Measurements from ENCODE around the gene PHOSPHO2.

PHOSPHO2 gene

DNA sequence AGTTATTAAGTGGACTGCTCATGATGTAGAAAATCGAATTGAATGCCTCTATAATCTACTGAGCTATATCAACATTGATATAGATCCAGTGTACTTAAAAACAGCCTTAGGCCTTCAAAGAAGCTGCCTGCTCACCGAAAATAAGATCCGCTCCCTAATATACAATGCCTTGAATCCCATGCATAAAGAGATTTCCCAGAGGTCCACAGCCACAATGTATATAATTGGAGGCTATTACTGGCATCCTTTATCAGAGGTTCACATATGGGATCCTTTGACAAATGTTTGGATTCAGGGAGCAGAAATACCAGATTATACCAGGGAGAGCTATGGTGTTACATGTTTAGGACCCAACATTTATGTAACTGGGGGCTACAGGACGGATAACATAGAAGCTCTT is 41.4 kb downstream of the PHOSPHO2 start:
- no peak for DNase-seq (ENCODE audit: low read depth)
- TF ChIP-seq, protein P1, sequence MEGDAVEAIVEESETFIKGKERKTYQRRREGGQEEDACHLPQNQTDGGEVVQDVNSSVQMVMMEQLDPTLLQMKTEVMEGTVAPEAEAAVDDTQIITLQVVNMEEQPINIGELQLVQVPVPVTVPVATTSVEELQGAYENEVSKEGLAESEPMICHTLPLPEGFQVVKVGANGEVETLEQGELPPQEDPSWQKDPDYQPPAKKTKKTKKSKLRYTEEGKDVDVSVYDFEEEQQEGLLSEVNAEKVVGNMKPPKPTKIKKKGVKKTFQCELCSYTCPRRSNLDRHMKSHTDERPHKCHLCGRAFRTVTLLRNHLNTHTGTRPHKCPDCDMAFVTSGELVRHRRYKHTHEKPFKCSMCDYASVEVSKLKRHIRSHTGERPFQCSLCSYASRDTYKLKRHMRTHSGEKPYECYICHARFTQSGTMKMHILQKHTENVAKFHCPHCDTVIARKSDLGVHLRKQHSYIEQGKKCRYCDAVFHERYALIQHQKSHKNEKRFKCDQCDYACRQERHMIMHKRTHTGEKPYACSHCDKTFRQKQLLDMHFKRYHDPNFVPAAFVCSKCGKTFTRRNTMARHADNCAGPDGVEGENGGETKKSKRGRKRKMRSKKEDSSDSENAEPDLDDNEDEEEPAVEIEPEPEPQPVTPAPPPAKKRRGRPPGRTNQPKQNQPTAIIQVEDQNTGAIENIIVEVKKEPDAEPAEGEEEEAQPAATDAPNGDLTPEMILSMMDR (IDR thresholded peaks at IDR 0.05; ENCODE audit: control insufficient read depth, extremely low read depth, insufficient read depth): no peak
- no peak overlapping the region for H3K4me3 ChIP-seq (ENCODE audit: low read depth, low read length)

DNA sequence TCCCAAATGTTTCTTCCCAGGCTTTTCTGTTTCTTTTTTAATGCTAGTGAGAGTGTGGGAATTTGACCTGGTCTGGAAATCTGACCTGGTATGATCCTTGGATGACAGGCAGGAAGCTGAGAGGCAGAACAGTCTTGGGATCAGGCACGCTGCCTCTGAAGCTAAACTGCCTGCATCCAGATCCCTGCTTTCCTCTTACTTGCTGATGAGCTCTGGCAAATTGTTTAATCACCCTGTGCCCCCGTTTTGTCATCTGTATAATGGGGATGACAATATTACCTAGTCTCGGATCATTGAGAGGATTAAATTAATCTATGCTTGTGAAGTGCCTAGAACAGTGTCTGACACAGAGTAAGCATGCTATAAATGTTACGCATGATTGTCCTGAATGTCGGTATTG is 42.6 kb downstream of the PHOSPHO2 start:
- TF ChIP-seq, protein P1 (IDR thresholded peaks at IDR 0.05; ENCODE audit: control insufficient read depth, extremely low read depth, insufficient read depth): no peak
- no peak overlapping the region for H3K4me3 ChIP-seq (ENCODE audit: low read depth, low read length)
- no peak for DNase-seq (ENCODE audit: low read depth)

DNA sequence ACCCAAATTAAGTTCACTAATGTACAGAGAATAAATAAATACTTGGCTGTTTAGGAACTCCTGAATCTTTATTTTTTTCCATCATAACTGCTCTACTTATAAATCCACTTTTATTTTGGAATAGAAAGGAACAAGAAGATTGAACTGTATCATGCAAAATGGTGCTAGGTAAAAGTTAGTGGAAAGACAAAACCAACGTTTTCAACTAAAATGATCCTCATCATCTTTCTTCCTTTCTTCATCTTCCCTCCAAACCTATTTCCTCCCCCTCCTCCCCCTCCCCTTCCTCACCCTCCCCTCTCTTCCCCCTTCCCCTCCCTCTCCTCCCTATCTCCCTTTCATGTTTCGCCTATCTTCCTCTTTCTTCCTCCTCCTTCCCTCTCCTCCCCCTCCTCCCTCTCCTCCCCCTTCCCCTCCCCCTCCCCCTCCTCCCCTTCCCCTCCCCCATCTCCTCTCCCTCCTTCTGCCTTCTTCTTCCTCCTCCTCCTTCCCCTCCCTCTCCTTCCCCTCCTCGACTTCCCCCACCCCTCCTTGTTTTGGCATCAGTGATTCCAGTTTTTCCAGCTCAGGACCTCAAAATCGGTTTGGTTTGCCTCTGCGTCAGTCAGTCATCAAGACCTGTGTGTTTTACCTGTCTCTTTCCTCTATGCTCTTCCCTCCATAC is 44.4 kb downstream of the PHOSPHO2 start:
- H3K4me3 ChIP-seq (ENCODE audit: low read depth, low read length): no peak overlapping the region
- TF ChIP-seq, protein P1 (IDR thresholded peaks at IDR 0.05; ENCODE audit: control insufficient read depth, extremely low read depth, insufficient read depth): no peak
- DNase-seq (ENCODE audit: low read depth): no peak

DNA sequence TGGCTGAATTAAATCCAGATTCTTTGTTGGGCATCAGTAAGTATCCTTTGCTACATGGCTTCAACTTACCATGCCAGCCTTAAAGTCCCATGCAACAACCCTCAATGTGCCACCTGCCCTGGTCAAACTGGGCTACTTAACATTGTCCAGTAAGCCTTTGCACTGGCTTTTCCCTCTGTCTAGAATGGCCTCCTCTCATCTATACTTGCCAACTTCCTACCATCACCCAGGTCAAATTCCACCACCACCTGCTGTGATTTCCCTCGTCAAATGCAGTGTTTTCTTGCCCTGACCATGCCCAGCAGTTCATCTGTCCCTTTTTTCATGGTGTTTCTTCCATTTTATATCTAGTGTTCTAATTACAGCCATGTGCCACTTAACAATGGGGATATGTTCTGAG is 45.1 kb downstream of the PHOSPHO2 start:
- TF ChIP-seq, protein P1 (IDR thresholded peaks at IDR 0.05; ENCODE audit: control insufficient read depth, extremely low read depth, insufficient read depth): no peak
- H3K4me3 ChIP-seq (ENCODE audit: low read depth, low read length): no peak overlapping the region
- DNase-seq (ENCODE audit: low read depth): no peak

DNA sequence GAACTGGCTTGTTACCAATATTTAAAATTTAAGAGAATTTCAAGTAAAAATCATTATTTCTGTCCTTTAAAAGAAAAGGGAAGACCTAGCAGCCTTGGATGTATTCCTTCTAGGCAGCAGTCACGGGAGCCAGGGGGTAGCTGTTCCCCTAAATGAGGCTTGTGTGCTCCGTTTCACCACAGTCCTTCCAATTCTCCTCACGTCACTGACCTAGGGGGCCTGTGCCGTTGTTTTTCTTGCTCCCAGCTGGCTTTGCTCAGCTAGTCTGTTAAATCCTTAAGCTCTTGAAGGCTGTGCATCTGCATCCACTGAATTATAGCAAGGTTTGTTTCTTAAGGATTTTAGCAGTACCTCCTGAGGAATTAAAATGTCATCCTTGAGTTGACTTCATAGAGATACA is 49.3 kb downstream of the PHOSPHO2 start:
- no peak for DNase-seq (ENCODE audit: low read depth)
- TF ChIP-seq, protein P1 (IDR thresholded peaks at IDR 0.05; ENCODE audit: control insufficient read depth, extremely low read depth, insufficient read depth): no peak
- H3K4me3 ChIP-seq (ENCODE audit: low read depth, low read length): no peak overlapping the region

DNA sequence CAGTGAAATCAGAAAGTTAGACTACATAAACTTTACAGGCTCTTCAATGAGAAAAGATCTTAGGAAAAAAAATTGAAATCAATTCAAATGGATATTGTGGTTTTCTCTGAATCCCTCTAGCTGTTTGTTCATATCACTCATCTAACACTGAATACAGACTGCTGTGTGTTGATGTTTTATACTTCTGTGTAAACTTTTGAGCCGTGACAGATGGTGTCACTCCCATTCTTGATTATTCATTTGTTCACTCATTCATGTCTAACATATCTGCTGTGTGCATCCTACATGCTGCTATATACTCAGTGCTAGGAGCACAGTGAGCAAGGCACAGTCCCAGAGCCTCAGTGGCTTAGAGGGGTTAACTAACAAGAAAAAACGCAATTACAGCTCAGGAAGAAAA is 52.0 kb downstream of the PHOSPHO2 start:
- TF ChIP-seq, protein P1 (IDR thresholded peaks at IDR 0.05; ENCODE audit: control insufficient read depth, extremely low read depth, insufficient read depth): no peak
- H3K4me3 ChIP-seq (ENCODE audit: low read depth, low read length): no peak overlapping the region
- DNase-seq (ENCODE audit: low read depth): no peak

DNA sequence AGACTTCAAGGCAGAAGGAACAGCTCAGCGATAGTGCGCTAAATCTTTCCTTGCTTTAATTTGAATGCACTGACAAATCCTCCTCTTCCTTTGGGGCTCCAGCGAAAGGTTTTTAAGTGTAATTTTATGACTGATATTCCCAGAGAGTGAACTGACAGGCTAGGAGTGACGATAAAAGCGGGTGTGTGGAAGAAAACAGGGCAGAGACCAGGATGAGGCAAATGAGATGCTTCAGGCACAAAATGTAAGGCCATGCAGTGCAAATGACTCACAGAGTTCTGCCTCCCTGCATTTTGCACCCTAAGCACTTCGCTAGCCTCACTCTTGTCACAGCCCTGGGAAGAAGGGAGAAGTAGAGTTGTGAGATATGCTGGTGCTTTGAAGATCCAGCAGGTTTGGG is 54.0 kb downstream of the PHOSPHO2 start:
- H3K4me3 ChIP-seq (ENCODE audit: low read depth, low read length): no peak overlapping the region
- TF ChIP-seq, protein P1 (IDR thresholded peaks at IDR 0.05; ENCODE audit: control insufficient read depth, extremely low read depth, insufficient read depth): no peak
- DNase-seq (ENCODE audit: low read depth): no peak

Data from LNCaP clone FGC (cell line).